ENCODE results near the gene CCDC24.

DNA sequence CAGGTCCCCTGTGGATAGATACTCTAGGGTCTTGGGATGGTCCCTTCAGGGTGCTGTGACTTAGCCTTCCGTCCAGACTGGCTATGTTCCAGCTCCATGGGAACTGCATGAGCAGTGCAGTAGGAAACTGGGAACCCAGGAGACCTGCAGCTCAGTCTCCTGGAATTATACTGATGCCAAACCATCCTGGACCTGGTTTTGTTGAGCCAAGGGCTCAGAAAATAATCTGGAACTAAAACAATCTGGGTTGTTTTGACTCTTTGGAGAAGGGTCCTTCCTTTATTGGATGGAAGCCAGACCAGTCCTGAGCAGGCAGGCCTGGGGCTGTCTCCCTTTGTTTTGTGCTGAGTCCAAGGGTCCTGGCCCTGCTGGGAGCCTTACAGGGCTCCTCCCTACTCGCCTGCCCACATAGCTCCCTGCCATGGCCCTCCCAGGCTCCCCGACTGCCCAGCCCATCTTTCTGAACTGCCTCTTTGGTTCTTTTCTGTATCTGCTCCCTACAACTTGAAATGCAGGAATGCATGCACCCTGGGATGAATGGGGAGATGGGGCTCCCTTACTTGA is 43.4 kb upstream of the CCDC24 start:
- TF ChIP-seq, protein P1, sequence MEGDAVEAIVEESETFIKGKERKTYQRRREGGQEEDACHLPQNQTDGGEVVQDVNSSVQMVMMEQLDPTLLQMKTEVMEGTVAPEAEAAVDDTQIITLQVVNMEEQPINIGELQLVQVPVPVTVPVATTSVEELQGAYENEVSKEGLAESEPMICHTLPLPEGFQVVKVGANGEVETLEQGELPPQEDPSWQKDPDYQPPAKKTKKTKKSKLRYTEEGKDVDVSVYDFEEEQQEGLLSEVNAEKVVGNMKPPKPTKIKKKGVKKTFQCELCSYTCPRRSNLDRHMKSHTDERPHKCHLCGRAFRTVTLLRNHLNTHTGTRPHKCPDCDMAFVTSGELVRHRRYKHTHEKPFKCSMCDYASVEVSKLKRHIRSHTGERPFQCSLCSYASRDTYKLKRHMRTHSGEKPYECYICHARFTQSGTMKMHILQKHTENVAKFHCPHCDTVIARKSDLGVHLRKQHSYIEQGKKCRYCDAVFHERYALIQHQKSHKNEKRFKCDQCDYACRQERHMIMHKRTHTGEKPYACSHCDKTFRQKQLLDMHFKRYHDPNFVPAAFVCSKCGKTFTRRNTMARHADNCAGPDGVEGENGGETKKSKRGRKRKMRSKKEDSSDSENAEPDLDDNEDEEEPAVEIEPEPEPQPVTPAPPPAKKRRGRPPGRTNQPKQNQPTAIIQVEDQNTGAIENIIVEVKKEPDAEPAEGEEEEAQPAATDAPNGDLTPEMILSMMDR (IDR thresholded peaks at IDR 0.05), result no peak
- TF ChIP-seq JUN (IDR thresholded peaks at IDR 0.05), result no peak
- TF ChIP-seq ZC3H11A (IDR thresholded peaks at IDR 0.05), result no peak
